ENCODE measurements around the gene CCDC12.
"Not testable (repeated sequence)": the region's sequence is repeated elsewhere in the genome, so short reads cannot be mapped to it uniquely, and the experiment has no call there.

Gene CCDC12

GRCh38 chr3:46914849-46915248 is 61.7 kb downstream of the CCDC12 start:
- peak overlapping the region; percentile 53 for H3K27ac ChIP-seq
- TF ChIP-seq, protein P1, sequence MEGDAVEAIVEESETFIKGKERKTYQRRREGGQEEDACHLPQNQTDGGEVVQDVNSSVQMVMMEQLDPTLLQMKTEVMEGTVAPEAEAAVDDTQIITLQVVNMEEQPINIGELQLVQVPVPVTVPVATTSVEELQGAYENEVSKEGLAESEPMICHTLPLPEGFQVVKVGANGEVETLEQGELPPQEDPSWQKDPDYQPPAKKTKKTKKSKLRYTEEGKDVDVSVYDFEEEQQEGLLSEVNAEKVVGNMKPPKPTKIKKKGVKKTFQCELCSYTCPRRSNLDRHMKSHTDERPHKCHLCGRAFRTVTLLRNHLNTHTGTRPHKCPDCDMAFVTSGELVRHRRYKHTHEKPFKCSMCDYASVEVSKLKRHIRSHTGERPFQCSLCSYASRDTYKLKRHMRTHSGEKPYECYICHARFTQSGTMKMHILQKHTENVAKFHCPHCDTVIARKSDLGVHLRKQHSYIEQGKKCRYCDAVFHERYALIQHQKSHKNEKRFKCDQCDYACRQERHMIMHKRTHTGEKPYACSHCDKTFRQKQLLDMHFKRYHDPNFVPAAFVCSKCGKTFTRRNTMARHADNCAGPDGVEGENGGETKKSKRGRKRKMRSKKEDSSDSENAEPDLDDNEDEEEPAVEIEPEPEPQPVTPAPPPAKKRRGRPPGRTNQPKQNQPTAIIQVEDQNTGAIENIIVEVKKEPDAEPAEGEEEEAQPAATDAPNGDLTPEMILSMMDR (conservative IDR thresholded peaks at IDR 0.05): no peak

GRCh38 chr3:46913644-46914043 is 62.9 kb downstream of the CCDC12 start:
- TF ChIP-seq, protein P1 (conservative IDR thresholded peaks at IDR 0.05): no peak
- H3K27ac ChIP-seq: peak overlapping the region; percentile 53

- TF ChIP-seq, protein P1 (conservative IDR thresholded peaks at IDR 0.05): no peak
- peak overlapping the region; percentile 53 for H3K27ac ChIP-seq
Measured at GRCh38 chr3:46912986-46913385, 63.6 kb downstream of the CCDC12 start.

- not testable (repeated sequence) for H3K27ac ChIP-seq
Measured at GRCh38 chr3:46910914-46911313, 65.6 kb downstream of the CCDC12 start.

DNA sequence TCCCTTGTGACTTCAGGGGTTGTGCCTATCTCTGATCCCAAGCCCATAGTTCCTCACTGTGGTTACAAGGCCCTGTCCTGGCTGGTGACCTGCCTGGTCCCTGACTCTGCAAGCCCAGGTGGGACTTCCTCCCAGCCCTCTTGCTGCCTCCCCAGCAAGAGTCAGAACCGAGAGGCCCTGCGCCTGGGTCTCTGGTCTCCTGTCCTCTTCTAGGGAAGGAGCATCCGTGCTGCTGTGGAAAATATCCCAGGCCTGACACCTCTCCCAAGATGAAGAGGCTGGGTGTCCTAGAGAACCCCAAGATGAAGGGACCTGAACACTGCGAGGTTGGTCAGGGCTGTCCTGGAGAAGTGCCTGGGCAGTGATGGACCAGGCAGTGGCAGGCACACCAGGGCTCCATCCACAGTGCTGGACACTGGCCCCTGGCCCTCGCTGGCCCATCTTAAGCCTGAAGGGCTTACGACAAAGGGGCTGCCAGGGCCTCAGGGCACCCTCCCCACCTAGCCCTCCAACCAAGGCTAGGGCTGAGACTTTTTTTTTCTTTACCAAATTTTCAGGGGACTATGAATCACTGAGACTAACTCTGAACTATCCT is 66.3 kb downstream of the CCDC12 start:
- TF ChIP-seq, protein P1 (conservative IDR thresholded peaks at IDR 0.05): no peak
- H3K27ac ChIP-seq: no peak overlapping the region

GRCh38 chr3:46909535-46910161 is 66.9 kb downstream of the CCDC12 start:
- H3K27ac ChIP-seq: no peak overlapping the region
- TF ChIP-seq, protein P1 (conservative IDR thresholded peaks at IDR 0.05): peak; percentile 92

DNA sequence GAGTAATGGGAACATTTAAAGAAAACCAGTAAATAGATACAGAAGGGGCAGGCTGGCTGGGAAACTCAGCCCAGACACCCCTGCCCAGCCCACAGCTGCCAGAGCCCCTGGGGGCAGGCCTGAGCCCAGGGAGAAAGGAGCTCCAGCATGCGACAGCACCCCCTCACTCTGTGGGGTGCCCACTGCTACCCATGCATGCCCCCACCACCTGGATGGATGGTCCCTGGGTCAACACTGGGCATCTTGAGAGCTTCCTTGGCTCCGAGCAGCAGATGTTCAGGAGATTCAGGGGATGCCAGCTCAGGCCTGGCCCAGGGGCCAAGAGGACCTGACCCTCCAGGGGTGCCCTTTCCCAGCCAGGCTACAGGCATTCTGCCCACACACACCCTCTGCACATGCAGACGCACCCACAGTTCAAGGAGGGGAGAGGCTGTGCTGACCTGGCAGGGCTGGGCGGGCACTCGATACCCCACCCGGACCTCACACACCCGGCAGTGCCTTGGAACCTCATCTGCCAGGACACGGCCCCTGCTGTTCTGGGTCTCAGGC is 67.5 kb downstream of the CCDC12 start:
- H3K27ac ChIP-seq: 0 out of 2 replicates have a peak overlapping the region, but pooled peaks have one; percentile 25
- TF ChIP-seq, protein P1 (conservative IDR thresholded peaks at IDR 0.05): no peak
